ENCODE measurements around the gene IRAK2.

- TF ChIP-seq CTCF (IDR thresholded peaks at IDR 0.05) (no peak), EP300 (IDR thresholded peaks at IDR 0.05) (no peak)
Observed at GRCh38 chr3:10228248-10228950, 63.7 kb downstream of the IRAK2 start.

Data from ovary (tissue), 3 donors.